Activated T-cell treated with anti-CD3 and anti-CD28 coated beads, Interleukin-2, amount 50 U/mL, for 24 hours (primary cell): ENCODE data around the gene LRRC59.
"Not testable (repeated sequence)": the region's sequence is repeated elsewhere in the genome, so short reads cannot be mapped to it uniquely, and the experiment has no call there.

Source experiments
- DNase-seq: peaks from one replicate; pipeline ENCODE4 v3.0.0-alpha.2; 2020
- H3K27ac Mint-ChIP-seq: 2 replicates; pipeline ENCODE4 v1.8.0; 2020; ENCODE audit warnings: mild to moderate bottlenecking, mixed read lengths
- H3K27me3 Mint-ChIP-seq: 2 replicates; pipeline ENCODE4 v1.8.0; 2020; ENCODE audit warnings: mixed read lengths
- H3K36me3 Mint-ChIP-seq: 2 replicates; pipeline ENCODE4 v1.8.0; 2020; ENCODE audit warnings: low read depth, mixed read lengths
- H3K4me1 Mint-ChIP-seq: 2 replicates; pipeline ENCODE4 v1.8.0; 2020; ENCODE audit warnings: low read depth, mixed read lengths
- H3K4me3 Mint-ChIP-seq: 2 replicates; pipeline ENCODE4 v1.8.0; 2020; ENCODE audit warnings: mild to moderate bottlenecking, moderate library complexity, mixed read lengths
- H3K9me3 Mint-ChIP-seq: 2 replicates; pipeline ENCODE4 v1.8.0; 2020; ENCODE audit warnings: mixed read lengths

The LRRC59 gene

GRCh38 chr17:50428126-50428525 lies 30.8 kb upstream of the LRRC59 start:
- not testable (repeated sequence) for H3K27ac Mint-ChIP-seq, H3K4me3 Mint-ChIP-seq

GRCh38 chr17:50426814-50427787 lies 29.8 kb upstream of the LRRC59 start:
- no peaks in the 10 kb centered on the region for H3K27me3 Mint-ChIP-seq
- peaks cover 24% of the 10 kb centered on the region for H3K4me1 Mint-ChIP-seq
- no peaks in the 10 kb centered on the region for H3K36me3 Mint-ChIP-seq
- no peaks in the 10 kb centered on the region for H3K9me3 Mint-ChIP-seq
- H3K27ac Mint-ChIP-seq: peak overlapping the region; percentile 78
- H3K4me3 Mint-ChIP-seq: peak overlapping the region; percentile 80
- DNase-seq: peak; percentile 46

More at GRCh38 chr17:50428126-50428525, 30.8 kb upstream of the LRRC59 start:
- H3K9me3 Mint-ChIP-seq, DNase-seq, H3K36me3 Mint-ChIP-seq, H3K27me3 Mint-ChIP-seq: not testable (repeated sequence)
- H3K4me1 Mint-ChIP-seq: peaks cover 24% of the 10 kb centered on the region

- no peaks in the 10 kb centered on the region for H3K9me3 Mint-ChIP-seq
- H3K4me3 Mint-ChIP-seq: peak overlapping the region; percentile 80
- DNase-seq: no peak
- H3K4me1 Mint-ChIP-seq: peaks cover 29% of the 10 kb centered on the region
- no peaks in the 10 kb centered on the region for H3K27me3 Mint-ChIP-seq
- H3K36me3 Mint-ChIP-seq: no peaks in the 10 kb centered on the region
- H3K27ac Mint-ChIP-seq: peak overlapping the region; percentile 78
Measured at GRCh38 chr17:50426472-50426782, 29.1 kb upstream of the LRRC59 start.

DNA sequence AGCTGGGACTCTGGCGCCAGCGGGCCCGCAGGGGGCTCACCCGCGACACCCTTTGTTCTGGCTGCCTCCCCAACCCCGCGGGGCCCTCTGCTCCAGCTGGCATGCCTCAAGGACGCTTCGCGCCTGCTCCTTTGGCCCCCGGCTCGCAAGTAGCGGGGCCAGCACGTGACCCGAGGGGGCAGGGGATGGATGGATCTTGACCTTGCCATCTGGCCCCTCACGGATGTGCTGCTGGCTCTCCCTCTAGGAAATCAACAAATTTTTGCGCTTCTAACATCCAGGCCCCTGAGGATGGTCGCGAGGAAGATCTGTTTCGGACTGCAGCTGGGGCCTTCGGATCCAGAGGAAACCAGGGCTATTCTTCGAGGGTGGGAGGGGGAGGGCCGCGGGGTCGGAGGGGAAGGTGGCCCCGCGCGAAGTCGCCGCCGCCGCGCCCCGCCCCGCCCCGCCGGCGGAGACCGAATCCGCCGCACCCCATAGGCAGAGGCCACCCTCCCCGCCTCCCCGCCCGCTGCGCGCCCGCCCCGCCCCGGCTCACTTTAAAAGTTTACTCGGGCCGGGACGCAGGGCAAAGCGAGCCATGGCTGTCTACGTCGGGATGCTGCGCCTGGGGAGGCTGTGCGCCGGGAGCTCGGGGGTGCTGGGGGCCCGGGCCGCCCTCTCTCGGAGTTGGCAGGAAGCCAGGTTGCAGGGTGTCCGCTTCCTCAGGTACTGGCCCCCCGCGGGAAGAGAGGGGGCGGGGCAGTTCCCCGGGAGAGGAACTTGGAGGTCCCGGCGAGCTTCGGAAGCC lies 28.6 kb upstream of the LRRC59 start, which contains the start of gene ACSF2:
TSS of gene ACSF2 (plus strand) at position 537 of the 790 bp plus-strand sequence. CDS start at position 581, 44 bp downstream.
- DNase-seq: peak; percentile 82
- Mint-ChIP-seq H3K4me3 (peak within 1 kb of the TSS; percentile 80), H3K4me1 (peaks cover 34% of the 10 kb centered on the region)

DNA sequence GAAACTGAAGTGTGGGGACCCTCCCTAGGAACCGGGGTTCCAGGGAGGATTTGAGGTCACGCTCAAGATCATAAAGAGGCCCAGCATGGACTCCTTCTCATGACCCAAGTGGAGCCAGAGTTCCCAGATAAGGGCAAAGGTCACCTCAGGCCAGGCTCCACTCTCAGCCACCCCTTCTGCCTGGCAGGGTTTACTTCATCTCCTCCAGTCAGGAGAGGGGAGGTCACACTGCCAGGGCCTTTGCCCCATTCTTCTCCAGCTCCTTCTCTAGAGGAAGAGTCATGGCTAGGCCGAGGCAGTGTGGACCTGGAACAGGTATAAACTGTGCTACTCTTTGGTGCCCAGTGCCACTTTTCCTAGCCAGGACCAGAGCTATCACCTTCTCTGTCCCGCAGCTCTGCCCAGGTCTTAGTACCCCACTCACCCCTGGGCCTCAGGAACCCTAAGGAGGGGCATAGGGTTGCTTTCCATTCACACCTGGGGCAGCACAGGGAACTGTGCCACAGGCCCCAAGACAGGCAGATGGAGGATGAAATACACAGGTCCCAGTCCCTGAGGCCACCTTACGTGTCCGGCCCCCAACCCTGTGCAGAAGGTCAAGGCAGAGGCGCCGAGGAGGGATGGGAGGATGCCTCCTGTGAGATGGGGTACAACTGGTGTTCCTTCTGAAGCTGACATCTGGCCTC lies 27.8 kb upstream of the LRRC59 start:
- no peaks in the 10 kb centered on the region for H3K9me3 Mint-ChIP-seq
- H3K36me3 Mint-ChIP-seq: no peaks in the 10 kb centered on the region
- DNase-seq: no peak
- peaks cover 39% of the 10 kb centered on the region for H3K4me1 Mint-ChIP-seq
- H3K27me3 Mint-ChIP-seq: no peaks in the 10 kb centered on the region
- peak overlapping the region; percentile 76 for H3K4me3 Mint-ChIP-seq
- H3K27ac Mint-ChIP-seq: no peak overlapping the region

More for the DNA sequence above, 28.6 kb upstream of the LRRC59 start, which contains the start of gene ACSF2:
- Mint-ChIP-seq H3K27me3 (no peaks in the 10 kb centered on the region), H3K9me3 (no peaks in the 10 kb centered on the region), H3K27ac (peak within 1 kb of the TSS; percentile 83), H3K36me3 (no peaks in the 10 kb centered on the region)

DNA sequence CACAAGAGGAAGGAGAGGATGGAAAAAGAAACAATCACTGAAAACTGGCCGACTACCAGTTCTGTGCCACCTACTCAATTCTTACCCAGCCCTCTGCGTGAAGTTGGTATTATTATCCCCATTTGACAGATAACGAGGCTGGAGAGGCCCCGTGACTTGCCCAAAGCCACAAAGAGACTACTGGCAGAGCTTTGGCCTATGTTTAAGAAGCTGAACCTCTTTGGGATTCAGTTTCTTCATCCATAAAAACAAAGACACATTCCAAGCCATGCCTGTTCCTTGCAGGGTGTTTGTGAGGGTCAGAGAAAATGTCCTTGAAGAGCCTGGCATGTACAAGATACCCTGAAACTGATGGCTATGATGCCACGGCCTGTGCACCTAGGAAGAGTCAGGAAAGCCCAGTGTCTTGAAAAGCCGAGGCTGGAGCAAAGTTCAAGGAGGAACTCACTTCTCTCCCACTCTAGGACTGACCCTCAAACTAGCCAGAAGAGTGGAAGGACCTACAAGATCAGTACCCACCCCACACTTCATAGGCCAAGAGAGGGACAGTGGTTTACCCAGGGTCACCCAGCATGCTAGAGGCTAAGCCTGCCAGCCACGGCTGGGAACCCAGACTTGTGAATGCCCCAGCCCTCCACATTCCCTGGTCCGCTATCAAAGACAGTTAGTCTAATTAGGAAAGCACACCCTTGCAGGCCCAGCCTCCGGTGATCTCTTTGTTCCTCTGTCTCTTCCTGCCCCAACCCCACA lies 27.1 kb upstream of the LRRC59 start:
- Mint-ChIP-seq H3K4me3 (no peak overlapping the region), H3K27ac (no peak overlapping the region), H3K9me3 (no peaks in the 10 kb centered on the region), H3K27me3 (no peaks in the 10 kb centered on the region), H3K4me1 (peaks cover 39% of the 10 kb centered on the region), H3K36me3 (no peaks in the 10 kb centered on the region)
- no peak for DNase-seq

DNA sequence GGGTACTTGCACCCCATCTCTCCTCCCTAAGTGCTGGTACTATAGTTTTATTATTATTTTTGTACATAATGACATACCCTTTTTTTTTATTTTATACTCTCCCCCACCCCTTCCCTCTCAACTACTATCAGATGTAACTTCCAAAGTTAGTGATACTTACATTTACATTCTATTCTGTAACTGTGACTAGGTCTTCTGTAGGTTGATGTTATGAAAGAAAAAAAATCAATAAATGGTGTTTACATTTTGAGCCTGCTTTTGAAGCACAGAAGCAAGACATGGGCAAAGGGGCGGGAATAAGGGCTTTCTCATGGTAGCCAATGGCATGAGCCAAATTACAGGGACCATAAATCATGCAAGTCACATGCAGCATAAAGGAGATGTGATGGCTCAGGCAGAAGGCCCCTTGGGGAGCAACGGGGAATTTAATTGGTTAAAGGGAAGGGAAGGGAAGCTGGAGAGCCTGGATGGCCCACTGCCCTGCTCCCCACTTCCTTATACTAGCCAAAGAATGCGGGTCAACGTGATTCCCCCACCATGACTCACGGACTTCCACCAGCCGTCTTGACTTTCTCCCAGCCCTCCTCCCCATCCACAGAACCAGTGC lies 26.3 kb upstream of the LRRC59 start:
- Mint-ChIP-seq H3K9me3 (peaks cover 5% of the 10 kb centered on the region), H3K27me3 (no peaks in the 10 kb centered on the region), H3K27ac (no peak overlapping the region), H3K4me1 (peaks cover 38% of the 10 kb centered on the region), H3K4me3 (no peak overlapping the region), H3K36me3 (no peaks in the 10 kb centered on the region)
- DNase-seq: no peak

DNA sequence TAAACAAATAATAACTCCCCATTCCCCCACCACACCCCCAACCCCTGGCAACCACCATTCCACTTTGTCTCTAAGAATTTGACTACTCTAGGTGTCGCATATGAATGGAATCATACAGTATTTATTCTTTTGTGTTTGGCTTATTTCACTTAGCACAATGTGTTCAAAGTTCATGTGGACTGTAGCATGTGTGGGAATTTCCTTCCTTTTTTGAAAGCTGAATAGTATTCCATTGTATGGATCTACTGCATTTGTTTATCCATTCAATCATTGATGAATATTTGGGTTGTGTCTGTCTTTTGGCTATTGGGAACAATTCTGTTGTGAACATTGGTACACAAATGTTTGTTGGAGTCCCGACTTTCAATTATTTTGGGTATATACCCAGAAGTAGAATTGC lies 25.4 kb upstream of the LRRC59 start:
- Mint-ChIP-seq H3K27ac (no peak overlapping the region), H3K4me1 (peaks cover 36% of the 10 kb centered on the region), H3K36me3 (no peaks in the 10 kb centered on the region), H3K9me3 (peaks cover 5% of the 10 kb centered on the region), H3K27me3 (no peaks in the 10 kb centered on the region), H3K4me3 (no peak overlapping the region)
- no peak for DNase-seq

DNA sequence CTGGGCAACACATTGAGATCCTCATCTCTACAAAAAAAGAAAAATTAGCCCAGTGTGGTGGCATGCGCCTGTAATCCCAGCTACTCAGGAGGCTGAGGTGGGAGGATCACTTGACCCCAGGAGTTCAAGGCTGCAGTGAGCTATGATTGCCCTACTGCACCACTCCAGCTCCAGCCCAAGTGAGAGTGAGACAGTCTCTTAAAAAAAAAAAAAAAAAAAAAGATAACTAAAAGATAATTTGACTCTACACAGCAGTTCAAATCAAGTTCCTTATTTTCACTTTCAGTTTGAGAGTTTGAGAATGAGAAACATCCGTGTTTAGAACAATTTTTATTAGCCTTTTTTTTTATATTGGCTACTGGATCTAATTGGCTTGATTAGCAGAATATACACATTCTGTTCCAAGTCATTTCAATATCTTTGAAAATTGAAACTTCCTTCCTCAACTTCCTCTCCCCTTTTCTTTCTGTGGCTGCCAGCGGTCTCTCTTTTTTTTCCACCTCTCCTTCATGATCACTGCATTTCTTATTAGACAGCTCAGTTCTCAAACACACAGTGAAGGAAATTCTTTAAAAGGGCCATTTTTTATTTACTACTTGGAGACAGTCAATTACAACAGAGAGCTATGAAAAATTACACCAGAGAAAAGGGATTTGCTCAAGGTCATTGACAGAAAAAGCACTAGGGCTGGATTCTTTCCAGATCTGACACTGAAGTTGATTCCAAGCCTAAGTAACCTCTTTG lies 24.2 kb upstream of the LRRC59 start:
- peak overlapping the region; percentile 88 for H3K27ac Mint-ChIP-seq
- H3K36me3 Mint-ChIP-seq: no peaks in the 10 kb centered on the region
- peaks cover 23% of the 10 kb centered on the region for H3K4me1 Mint-ChIP-seq
- no peaks in the 10 kb centered on the region for H3K27me3 Mint-ChIP-seq
- peaks cover 5% of the 10 kb centered on the region for H3K9me3 Mint-ChIP-seq
- H3K4me3 Mint-ChIP-seq: peak overlapping the region; percentile 66
- DNase-seq: no peak

GRCh38 chr17:50420419-50421112 lies 23.2 kb upstream of the LRRC59 start:
- H3K4me3 Mint-ChIP-seq: peak overlapping the region; percentile 66
- no peaks in the 10 kb centered on the region for H3K27me3 Mint-ChIP-seq
- peaks cover 20% of the 10 kb centered on the region for H3K4me1 Mint-ChIP-seq
- peaks cover 5% of the 10 kb centered on the region for H3K9me3 Mint-ChIP-seq
- H3K36me3 Mint-ChIP-seq: no peaks in the 10 kb centered on the region
- no peak for DNase-seq
- H3K27ac Mint-ChIP-seq: peak overlapping the region; percentile 88

- H3K4me3 Mint-ChIP-seq, H3K27me3 Mint-ChIP-seq, H3K27ac Mint-ChIP-seq, H3K36me3 Mint-ChIP-seq, DNase-seq, H3K9me3 Mint-ChIP-seq: not testable (repeated sequence)
- peaks cover 15% of the 10 kb centered on the region for H3K4me1 Mint-ChIP-seq
Measured at GRCh38 chr17:50419577-50419976, 22.3 kb upstream of the LRRC59 start.

- Mint-ChIP-seq H3K27me3 (no peaks in the 10 kb centered on the region), H3K4me3 (no peak overlapping the region), H3K9me3 (peaks cover 5% of the 10 kb centered on the region), H3K27ac (no peak overlapping the region), H3K4me1 (no peaks in the 10 kb centered on the region), H3K36me3 (no peaks in the 10 kb centered on the region)
- no peak for DNase-seq
Measured at GRCh38 chr17:50414808-50415207, 17.5 kb upstream of the LRRC59 start.
